ENCODE results near the gene FIGLA. TPM values are rescaled to one million over a fixed set of nuclear protein-coding genes. Genes with fewer than 3 reads are reported as not detected.

Gene FIGLA
- total RNA-seq, 4 donors from 2014 or later: not detected

- no peak for DNase-seq
- WGBS, 2 donors: 74 to 79% methylated on average over 5 of the region's 5 CpGs
- H3K27me3 ChIP-seq: no peaks in the 10 kb centered on the region
Measured at GRCh38 chr2:70823249-70823648, 32.8 kb upstream of the FIGLA start.

GRCh38 chr2:70822843-70823242, 32.4 kb upstream of the FIGLA start:
- Histone ChIP-seq H3K4me3 (replicated peaks in 1 of 3) (no peak overlapping the region), H3K9me3 (no peaks in the 10 kb centered on the region), H3K36me3 (no peaks in the 10 kb centered on the region), H3K27ac (no peak overlapping the region), H3K4me1 (no peaks in the 10 kb centered on the region), H3K27me3 (no peaks in the 10 kb centered on the region)
- no peak for TF ChIP-seq POLR2A (IDR thresholded peaks at IDR 0.05)
- TF ChIP-seq CTCF (IDR thresholded peaks at IDR 0.05): no peak
- intact Hi-C loops (cut with DNase I): no loop called here
- 70 to 80% methylated on average over 8 of the region's 8 CpGs for WGBS, 2 donors
- DNase-seq: no peak

More at GRCh38 chr2:70823249-70823648, 32.8 kb upstream of the FIGLA start:
- TF ChIP-seq POLR2A (IDR thresholded peaks at IDR 0.05): no peak
- Histone ChIP-seq H3K4me1 (no peaks in the 10 kb centered on the region), H3K9me3 (no peaks in the 10 kb centered on the region), H3K4me3 (replicated peaks in 1 of 3) (no peak overlapping the region), H3K27ac (no peak overlapping the region), H3K36me3 (no peaks in the 10 kb centered on the region)
- intact Hi-C loops (cut with DNase I): no loop called here

- intact Hi-C loops (cut with DNase I): no loop called here
- Histone ChIP-seq H3K27me3 (no peaks in the 10 kb centered on the region), H3K36me3 (no peaks in the 10 kb centered on the region), H3K9me3 (no peaks in the 10 kb centered on the region), H3K27ac (no peak within 1 kb of the TSS), H3K4me1 (no peaks in the 10 kb centered on the region), H3K4me3 (replicated peaks in 1 of 3) (no peak within 1 kb of the TSS)
- DNase-seq: no peak
- TF ChIP-seq CTCF (IDR thresholded peaks at IDR 0.05) (no peak), POLR2A (IDR thresholded peaks at IDR 0.05) (no peak)
- 77 to 82% methylated on average over 7 of the region's 7 CpGs for WGBS, 2 donors
Measured at GRCh38 chr2:70820499-70820898, 30.1 kb upstream of the FIGLA start, which contains the start of gene CLEC4F. TSS of gene CLEC4F (minus strand) at chr2:70820599. CDS start at chr2:70820523, 76 bp downstream.

GRCh38 chr2:70817284-70817954, 27.0 kb upstream of the FIGLA start:
- Histone ChIP-seq H3K36me3 (no peaks in the 10 kb centered on the region), H3K9me3 (no peaks in the 10 kb centered on the region), H3K27me3 (no peaks in the 10 kb centered on the region), H3K4me1 (no peaks in the 10 kb centered on the region), H3K4me3 (replicated peaks in 1 of 3) (no peak overlapping the region), H3K27ac (no peak overlapping the region)
- no peak for DNase-seq
- TF ChIP-seq POLR2A (IDR thresholded peaks at IDR 0.05) (no peak), CTCF (IDR thresholded peaks at IDR 0.05) (no peak)
- WGBS, 2 donors: 85 to 90% methylated on average over 3 of the region's 3 CpGs
- intact Hi-C loops (cut with DNase I): no loop called here

- 77 to 80% methylated on average over 5 of the region's 5 CpGs for WGBS, 2 donors
Measured at GRCh38 chr2:70816726-70817125, 26.3 kb upstream of the FIGLA start.

More at GRCh38 chr2:70816726-70817125, 26.3 kb upstream of the FIGLA start:
- DNase-seq: no peak
- no peaks in the 10 kb centered on the region for H3K4me1 ChIP-seq
- H3K4me3 ChIP-seq (replicated peaks in 1 of 3): no peak overlapping the region
- intact Hi-C loops (cut with DNase I): no loop called here
- no peak overlapping the region for H3K27ac ChIP-seq
- no peaks in the 10 kb centered on the region for H3K36me3 ChIP-seq
- H3K9me3 ChIP-seq: no peaks in the 10 kb centered on the region
- H3K27me3 ChIP-seq: no peaks in the 10 kb centered on the region
- TF ChIP-seq CTCF (IDR thresholded peaks at IDR 0.05) (no peak), POLR2A (IDR thresholded peaks at IDR 0.05) (no peak)

Data from thyroid gland (tissue), 4 donors.